Peyer's patch (tissue), 4 donors: ENCODE data around the gene CCL19.

Source experiments
- CTCF ChIP-seq, 6 experiments: fragments of 450-650 bp in 4 of 6; fragments of 200-600 bp in 2 of 6; sonication (generic) in 1 of 6; IDR thresholded peaks; one replicate each; pipeline ENCODE4 v1.5.1; 2017 to 2019; ENCODE audit warnings: antibody characterized with exemption in 6 of 6, mild to moderate bottlenecking in 3 of 6, moderate library complexity in 1 of 6
- POLR2A ChIP-seq, 2 donors: fragments of 450-650 bp; IDR thresholded peaks; one replicate each; pipeline ENCODE4 v1.5.1; 2017; ENCODE audit warnings: antibody characterized with exemption in 2 of 2, mild to moderate bottlenecking in 2 of 2, moderate library complexity in 2 of 2

DNA sequence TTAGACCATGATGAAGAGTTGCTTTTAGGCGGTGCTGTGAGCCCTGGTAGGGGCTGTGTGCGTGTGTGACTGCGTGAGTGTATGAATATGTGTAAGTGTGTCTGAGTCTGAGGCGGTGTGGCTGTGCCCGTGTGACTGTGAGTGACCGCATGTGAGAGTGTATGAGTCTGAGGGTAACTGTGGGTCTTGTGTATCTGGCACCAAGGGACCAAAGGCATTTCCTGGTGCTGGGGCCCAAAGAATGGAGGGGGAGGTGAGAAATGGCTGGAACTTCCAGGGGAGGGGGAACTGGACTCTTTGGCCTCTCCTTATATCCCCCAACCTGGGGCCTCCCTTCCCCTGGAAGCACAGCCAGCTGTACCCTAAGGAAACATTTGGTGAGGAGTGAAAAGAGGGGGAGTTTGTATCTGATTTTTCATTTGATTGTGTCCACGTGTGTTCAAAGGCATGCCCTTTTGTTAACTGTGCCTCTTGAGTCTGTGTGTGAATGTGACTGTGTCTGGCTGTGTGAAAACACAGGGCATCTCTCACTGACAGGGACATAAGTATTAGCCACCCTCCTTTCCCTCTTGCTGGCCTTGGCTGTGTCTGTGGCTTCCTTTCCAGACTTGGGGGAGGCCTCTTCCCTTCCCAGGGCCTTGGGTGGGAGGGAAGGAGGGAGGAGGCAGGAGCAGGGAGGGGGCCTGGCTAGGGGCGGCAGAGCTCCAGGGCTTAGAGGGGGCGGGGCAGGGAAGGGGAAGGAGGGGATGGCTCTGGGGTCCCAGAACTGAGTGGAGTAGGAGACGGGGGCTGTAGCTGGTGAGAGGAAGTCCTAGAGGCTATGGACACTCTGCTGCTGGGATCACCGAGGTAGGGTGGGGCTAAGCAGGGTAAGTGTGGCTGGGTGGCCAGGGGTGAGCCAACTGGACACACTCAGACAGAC lies 37.7 kb downstream of the CCL19 start:
- no peak for TF ChIP-seq CTCF (IDR thresholded peaks at IDR 0.05)
- TF ChIP-seq POLR2A (IDR thresholded peaks at IDR 0.05) = no peak
